ENCODE data around the gene NOS3. TPM values are rescaled to one million over a fixed set of nuclear protein-coding genes. Genes with fewer than 3 reads are reported as not detected.

Gene NOS3
- total and polyA plus RNA-seq, 9 of the 15 experiments (the other 6 are each of a cell fraction or from before 2014, with no cell fraction given) = 1.1 to 121 (median 23.6) TPM

GRCh38 chr7:150983893-150984368, 6.9 kb upstream of the NOS3 start (continued):
- TF ChIP-seq ZNF124 (CRISPR knock-in tag; IDR thresholded peaks at IDR 0.05) (no peak), RFX5 (IDR thresholded peaks at IDR 0.05; ENCODE audit: low read depth, low read length) (no peak), BRF1 (IDR thresholded peaks at IDR 0.05; ENCODE audit: borderline replicate concordance, extremely low read depth, insufficient read length) (no peak), CBX8 (IDR thresholded peaks at IDR 0.05; ENCODE audit: borderline replicate concordance, extremely low read depth, low read depth, low read length, poor library complexity, severe bottlenecking) (no peak), MGA (IDR thresholded peaks at IDR 0.05) (no peak), RNF219 (CRISPR knock-in tag; IDR thresholded peaks at IDR 0.05) (no peak), TRIM24 (IDR thresholded peaks at IDR 0.05) (no peak), GTF2E2 (tag; IDR thresholded peaks at IDR 0.05) (no peak), GTF2B (IDR thresholded peaks at IDR 0.05; ENCODE audit: extremely low read depth, insufficient read length) (no peak), POLR3G (IDR thresholded peaks at IDR 0.05; ENCODE audit: extremely low read depth, insufficient read length, insufficient replicate concordance) (no peak), SIN3B (IDR thresholded peaks at IDR 0.05; ENCODE audit: low read depth) (no peak), HDAC2 (IDR thresholded peaks at IDR 0.05) (peak; percentile 91; the same call in 1 of the 2 replicates), CREB1 (IDR thresholded peaks at IDR 0.05) (no peak), CREB1 (CRISPR knock-in tag; IDR thresholded peaks at IDR 0.05) (no peak), ZZZ3 (IDR thresholded peaks at IDR 0.05) (no peak), ELF4 (CRISPR knock-in tag; IDR thresholded peaks at IDR 0.05) (no peak)

Measured in K562 (cell line).